GM12892 (cell line): ENCODE results near the gene PERM1.

Experiments used
- DNase-seq: peaks from one replicate; pipeline ENCODE4 v3.0.0; 2011; ENCODE audit not compliant: insufficient read length
- FAIRE-seq: peaks from 2 replicates; lab custom pipeline; 2011; peaks lifted over from hg19 to GRCh38; lab: Jason Lieb, UNC
- POLR2A ChIP-seq: IDR thresholded peaks from 2 replicates; pipeline ENCODE4 v1.6.1; 2011; ENCODE audit warnings: low read depth, low read length, control low read depth
- POLR2AphosphoS5 ChIP-seq: IDR thresholded peaks from 2 replicates; pipeline ENCODE4 v1.6.1; 2011; ENCODE audit warnings: low read depth, low read length, control low read depth
- TAF1 ChIP-seq: IDR thresholded peaks from 2 replicates; pipeline ENCODE4 v1.6.1; 2011; ENCODE audit warnings: low read depth, mild to moderate bottlenecking, control low read depth, low read length, borderline replicate concordance

PERM1 gene

GRCh38 chr1:936348-937264 is 45.3 kb downstream of the PERM1 start:
- DNase-seq (no peak), FAIRE-seq (no peak)
- TF ChIP-seq POLR2A (no peak), POLR2AphosphoS5 (no peak), TAF1 (no peak)

- TF ChIP-seq POLR2A (no peak), TAF1 (no peak), POLR2AphosphoS5 (no peak)
- no peak for FAIRE-seq
- DNase-seq: no peak
These were observed 46.1 kb downstream of the PERM1 start for GRCh38 chr1:935751-936231.

GRCh38 chr1:934991-935750 is 46.7 kb downstream of the PERM1 start:
- FAIRE-seq (no peak), DNase-seq (no peak)
- TF ChIP-seq TAF1 (no peak), POLR2A (no peak), POLR2AphosphoS5 (no peak)

GRCh38 chr1:933603-933940 is 48.3 kb downstream of the PERM1 start:
- DNase-seq (no peak), FAIRE-seq (no peak)
- TF ChIP-seq POLR2A: no peak
- no peak for TF ChIP-seq POLR2AphosphoS5
- TF ChIP-seq TAF1: no peak

GRCh38 chr1:932776-933602 is 48.9 kb downstream of the PERM1 start:
- TF ChIP-seq POLR2A (no peak), POLR2AphosphoS5 (no peak), TAF1 (no peak)

DNA sequence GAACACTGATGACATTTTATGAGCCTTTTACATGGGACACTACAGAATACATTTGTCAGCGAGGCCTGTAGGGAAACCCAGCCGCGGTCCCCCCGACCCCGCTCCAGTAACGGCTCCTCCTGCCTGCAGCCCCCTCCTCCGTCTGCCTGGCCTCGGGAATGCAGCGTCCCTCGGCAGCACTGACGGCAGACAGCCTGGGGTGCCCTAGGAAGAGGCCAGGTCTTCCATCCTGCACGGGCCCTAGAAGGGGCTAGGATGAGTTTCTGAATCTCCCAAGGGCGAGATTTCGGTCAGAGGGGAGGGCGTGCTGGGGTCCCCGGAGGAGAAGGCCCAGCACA is 49.8 kb downstream of the PERM1 start:
- TF ChIP-seq POLR2AphosphoS5: no peak
- no peak for TF ChIP-seq TAF1
- TF ChIP-seq POLR2A: no peak
- FAIRE-seq: no peak
- DNase-seq: no peak

More at GRCh38 chr1:932776-933602, 48.9 kb downstream of the PERM1 start:
- FAIRE-seq (no peak), DNase-seq (no peak)

DNA sequence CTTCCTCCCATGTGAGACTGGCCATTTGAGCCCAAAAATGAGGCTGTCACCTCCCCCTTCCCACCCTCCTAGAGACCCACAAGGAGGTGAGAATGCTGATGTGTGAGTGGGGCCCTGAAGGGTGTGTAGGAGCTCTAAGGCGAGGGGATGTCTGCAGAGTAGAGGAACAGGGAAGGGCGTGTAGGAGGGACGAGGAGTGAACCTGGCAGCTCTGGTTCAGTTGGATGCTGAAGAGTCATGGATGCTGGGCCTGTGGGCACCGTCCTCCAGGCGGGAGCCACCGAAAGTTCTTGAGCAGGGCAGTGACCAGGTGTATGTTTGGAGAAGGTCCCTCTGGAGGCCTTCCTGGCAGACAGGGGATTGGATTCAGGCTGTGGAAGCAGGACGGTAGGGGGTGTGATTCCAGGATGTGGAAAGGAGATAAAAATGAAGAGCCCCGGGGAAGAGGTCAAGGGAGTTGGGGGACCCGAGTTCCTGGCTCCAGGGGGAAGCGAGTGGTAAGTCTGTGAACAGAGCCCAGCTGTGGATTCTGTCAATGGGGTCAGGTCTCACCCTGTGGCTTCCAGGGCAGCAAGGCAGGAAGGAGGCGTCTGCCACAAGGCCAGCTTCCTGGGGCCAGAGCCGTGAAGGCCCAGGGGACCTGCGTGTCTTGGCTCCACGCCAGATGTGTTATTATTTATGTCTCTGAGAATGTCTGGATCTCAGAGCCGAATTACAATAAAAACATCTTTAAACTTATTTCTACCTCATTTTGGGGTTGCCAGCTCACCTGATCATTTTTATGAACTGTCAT is 50.3 kb downstream of the PERM1 start:
- TF ChIP-seq POLR2A (no peak), POLR2AphosphoS5 (no peak), TAF1 (no peak)
- DNase-seq: no peak
- no peak for FAIRE-seq

DNA sequence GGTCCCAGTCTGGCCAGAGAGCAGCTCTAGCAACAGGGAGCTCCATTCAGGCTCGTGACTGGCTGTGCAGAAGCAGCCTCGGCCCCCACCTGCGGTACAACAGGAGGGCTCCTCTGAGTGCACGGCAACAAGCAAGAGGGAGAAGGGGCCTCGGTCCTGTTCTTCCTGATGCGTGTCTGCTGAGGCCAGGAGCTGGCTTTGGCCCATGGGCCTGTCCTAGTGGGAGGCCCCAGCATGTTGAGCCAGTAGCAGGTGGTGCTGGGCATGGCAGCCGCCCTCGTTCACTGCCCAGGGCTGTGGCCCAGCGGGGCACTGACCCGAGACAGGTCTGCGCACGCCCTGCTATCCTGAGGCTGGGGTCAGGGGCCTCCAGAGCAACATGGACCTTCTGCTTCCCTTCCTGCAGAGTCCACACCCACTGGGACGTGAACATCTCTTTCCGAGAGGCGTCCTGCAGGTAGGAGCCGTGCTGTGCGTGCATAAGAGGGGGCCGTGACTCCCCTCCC is 51.2 kb downstream of the PERM1 start:
- TF ChIP-seq POLR2AphosphoS5 (no peak), POLR2A (no peak), TAF1 (no peak)
- DNase-seq (no peak), FAIRE-seq (no peak)

- FAIRE-seq (no peak), DNase-seq (no peak)
- TF ChIP-seq TAF1 (no peak), POLR2A (no peak), POLR2AphosphoS5 (no peak)
These were observed 51.9 kb downstream of the PERM1 start for GRCh38 chr1:929712-930632.
